Gastrocnemius medialis (tissue), 4 donors: ENCODE data around the gene SERINC4. TPM values are rescaled to one million over a fixed set of nuclear protein-coding genes. Genes with fewer than 3 reads are reported as not detected.

Experiments
- ATAC-seq, 2 donors: fragments of 150-250 bp; one replicate each; pipeline ENCODE4 v1.9.1; 2016
- DNase-seq, 2 donors: peaks; one replicate each; pipeline ENCODE4 v3.0.0-alpha.2; 2019
- H3K27ac ChIP-seq, 4 donors: fragments of 200-600 bp; sonication (generic); 1 replicate in 1 of 4; 2 replicates in 3 of 4; pipeline ENCODE4 v1.5.1; 2016 to 2018; ENCODE audit warnings: mild to moderate bottlenecking in 2 of 4, moderate library complexity in 1 of 4
- H3K27me3 ChIP-seq, 3 donors: fragments of 200-600 bp; sonication (generic) in 2 of 3; 1 replicate in 1 of 3; 2 replicates in 2 of 3; pipeline versions ENCODE4 v1.5.1 to v1.6.0; 2016 to 2019; ENCODE audit warnings: mild to moderate bottlenecking in 1 of 3, moderate library complexity in 1 of 3
- H3K36me3 ChIP-seq, 2 donors: fragments of 200-600 bp; sonication (generic) in 1 of 2; one replicate each; pipeline ENCODE4 v1.5.1; 2017 to 2018
- H3K4me1 ChIP-seq, 2 donors: fragments of 200-600 bp; sonication (generic) in 1 of 2; one replicate each; pipeline ENCODE4 v1.5.1; 2016 to 2017; ENCODE audit warnings: mild to moderate bottlenecking in 2 of 2
- H3K4me3 ChIP-seq, 4 donors: fragments of 200-600 bp; sonication (generic) in 3 of 4; 1 replicate in 1 of 4; 2 replicates in 3 of 4; pipeline ENCODE4 v1.5.1; 2016 to 2019; ENCODE audit warnings: mild to moderate bottlenecking in 2 of 4
- H3K9me3 ChIP-seq, 3 donors: fragments of 200-600 bp; sonication (generic) in 2 of 3; 1 replicate in 1 of 3; 2 replicates in 2 of 3; pipeline ENCODE4 v1.5.1; 2016 to 2019
- POLR2A ChIP-seq, 2 donors: fragments of 450-650 bp; IDR thresholded peaks; one replicate each; pipeline ENCODE4 v1.6.1; 2017; ENCODE audit warnings: antibody characterized with exemption in 2 of 2, mild to moderate bottlenecking in 2 of 2, moderate library complexity in 2 of 2
- in situ Hi-C, 4 donors: fragments of 200-750 bp; cut with MboI; loops; one replicate each; pipeline versions ENCODE4 v1.15.0 to v1.8.0; 2017; ENCODE audit warnings: low sequenced_read_pairs in 4 of 4
- intact Hi-C: fragments of 100-400 bp; cut with DNase I; formaldehyde crosslinking; loops from one replicate; pipeline ENCODE4 v1.15.1; 2023; ENCODE audit warnings: low total_unique reads
- total RNA-seq, 4 donors: library from RNA; depleted of rRNA; stranded (reverse); fragments of >200 nt; gene quantifications; one replicate each; pipeline versions ENCODE4 v1.1.0 to v1.2.3, GENCODE V29; 2016
- TF ChIP-seq, protein P1 (sequence below), 5 experiments: fragments of 450-650 bp in 3 of 5; fragments of 200-600 bp in 2 of 5; sonication (generic) in 2 of 5; IDR thresholded peaks in 4 of 5; conservative IDR thresholded peaks in 1 of 5; 1 replicate in 4 of 5; 2 replicates in 1 of 5; pipeline ENCODE4 v1.5.1; 2016 to 2019; ENCODE audit warnings: antibody characterized with exemption in 5 of 5, mild to moderate bottlenecking in 3 of 5, moderate library complexity in 3 of 5

The SERINC4 gene
- total RNA-seq, 4 donors from 2014 or later: 0.18 to 0.82 (median 0.29) TPM; not detected in 1

- Histone ChIP-seq H3K4me3 (no peak overlapping the region), H3K27ac (no peak overlapping the region), H3K27me3 (no peaks in the 10 kb centered on the region), H3K4me1 (peaks cover 0 to 5% of the 10 kb centered on the region in 2 donors), H3K36me3 (peaks cover 0 to 73% of the 10 kb centered on the region in 2 donors), H3K9me3 (no peaks in the 10 kb centered on the region)
- TF ChIP-seq, protein P1, sequence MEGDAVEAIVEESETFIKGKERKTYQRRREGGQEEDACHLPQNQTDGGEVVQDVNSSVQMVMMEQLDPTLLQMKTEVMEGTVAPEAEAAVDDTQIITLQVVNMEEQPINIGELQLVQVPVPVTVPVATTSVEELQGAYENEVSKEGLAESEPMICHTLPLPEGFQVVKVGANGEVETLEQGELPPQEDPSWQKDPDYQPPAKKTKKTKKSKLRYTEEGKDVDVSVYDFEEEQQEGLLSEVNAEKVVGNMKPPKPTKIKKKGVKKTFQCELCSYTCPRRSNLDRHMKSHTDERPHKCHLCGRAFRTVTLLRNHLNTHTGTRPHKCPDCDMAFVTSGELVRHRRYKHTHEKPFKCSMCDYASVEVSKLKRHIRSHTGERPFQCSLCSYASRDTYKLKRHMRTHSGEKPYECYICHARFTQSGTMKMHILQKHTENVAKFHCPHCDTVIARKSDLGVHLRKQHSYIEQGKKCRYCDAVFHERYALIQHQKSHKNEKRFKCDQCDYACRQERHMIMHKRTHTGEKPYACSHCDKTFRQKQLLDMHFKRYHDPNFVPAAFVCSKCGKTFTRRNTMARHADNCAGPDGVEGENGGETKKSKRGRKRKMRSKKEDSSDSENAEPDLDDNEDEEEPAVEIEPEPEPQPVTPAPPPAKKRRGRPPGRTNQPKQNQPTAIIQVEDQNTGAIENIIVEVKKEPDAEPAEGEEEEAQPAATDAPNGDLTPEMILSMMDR (IDR thresholded peaks at IDR 0.05 in 4 of 5, conservative IDR thresholded peaks at IDR 0.05 in 1 of 5): no peak
- TF ChIP-seq POLR2A (IDR thresholded peaks at IDR 0.05): no peak
- in situ Hi-C loops: no loop called here
- DNase-seq: peak in 1 of 2 donors; percentile 27
- no peak for ATAC-seq
- intact Hi-C loops: loop anchor here (10.0 kb wide), 1 partner anchor 327 kb away; no protein-coding TSS in a partner anchor
Measured at GRCh38 chr15:43771816-43772215, 28.2 kb downstream of the SERINC4 start.

GRCh38 chr15:43769584-43770228 lies 30.3 kb downstream of the SERINC4 start:
- intact Hi-C loops: loop anchor here (1.0 to 10.0 kb wide), 2 partner anchors 22 to 325 kb away; no protein-coding TSS in a partner anchor
- no peaks in the 10 kb centered on the region for H3K9me3 ChIP-seq
- H3K4me3 ChIP-seq: no peak overlapping the region
- no peaks in the 10 kb centered on the region for H3K27me3 ChIP-seq
- in situ Hi-C loops: no loop called here
- no peaks in the 10 kb centered on the region for H3K4me1 ChIP-seq
- H3K36me3 ChIP-seq: peaks cover 0 to 94% of the 10 kb centered on the region in 2 donors
- no peak overlapping the region for H3K27ac ChIP-seq
- DNase-seq (no peak), ATAC-seq (peak in 1 of 2 donors; percentile 37)
- TF ChIP-seq POLR2A (IDR thresholded peaks at IDR 0.05): no peak
- TF ChIP-seq, protein P1 (IDR thresholded peaks at IDR 0.05 in 4 of 5, conservative IDR thresholded peaks at IDR 0.05 in 1 of 5): peak; percentile 24 to 71 (median 49)

DNA sequence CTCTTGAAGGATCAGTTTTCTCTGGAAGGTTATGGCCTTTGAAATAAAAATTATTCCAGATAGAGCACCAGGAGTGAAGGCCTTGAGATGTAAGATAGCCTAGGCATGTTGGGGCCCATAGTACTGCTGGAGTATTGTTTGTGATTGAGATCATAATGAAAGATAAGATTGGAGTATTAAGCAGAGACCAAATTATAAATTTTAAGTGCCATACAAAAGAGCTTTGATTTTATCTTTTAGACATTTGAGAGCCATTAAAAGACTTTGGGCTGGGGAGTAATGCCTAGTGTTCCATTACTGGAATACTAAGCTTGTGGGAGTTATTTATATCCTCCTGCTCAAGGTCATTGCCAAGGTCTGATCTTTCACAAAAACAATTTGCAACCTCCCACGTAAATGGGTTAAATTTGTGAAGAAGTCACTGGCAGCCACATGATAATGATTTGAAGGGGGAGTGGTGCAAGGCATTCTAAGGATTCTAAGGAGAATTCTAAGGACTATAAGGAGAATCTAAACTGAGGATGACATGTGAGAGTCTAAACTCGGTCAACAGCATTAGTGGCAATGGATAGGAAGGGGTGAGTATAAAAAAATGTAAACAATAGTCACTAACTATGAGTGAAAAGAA lies 36.1 kb downstream of the SERINC4 start:
- Histone ChIP-seq H3K9me3 (no peaks in the 10 kb centered on the region), H3K4me1 (no peaks in the 10 kb centered on the region), H3K4me3 (no peak overlapping the region), H3K27me3 (no peaks in the 10 kb centered on the region), H3K27ac (no peak overlapping the region), H3K36me3 (peaks cover 3 to 99% of the 10 kb centered on the region in 2 donors)
- in situ Hi-C loops: no loop called here
- TF ChIP-seq, protein P1 (IDR thresholded peaks at IDR 0.05 in 4 of 5, conservative IDR thresholded peaks at IDR 0.05 in 1 of 5): no peak
- TF ChIP-seq POLR2A (IDR thresholded peaks at IDR 0.05): no peak
- DNase-seq: no peak
- ATAC-seq: no peak
- intact Hi-C loops: no loop called here

DNA sequence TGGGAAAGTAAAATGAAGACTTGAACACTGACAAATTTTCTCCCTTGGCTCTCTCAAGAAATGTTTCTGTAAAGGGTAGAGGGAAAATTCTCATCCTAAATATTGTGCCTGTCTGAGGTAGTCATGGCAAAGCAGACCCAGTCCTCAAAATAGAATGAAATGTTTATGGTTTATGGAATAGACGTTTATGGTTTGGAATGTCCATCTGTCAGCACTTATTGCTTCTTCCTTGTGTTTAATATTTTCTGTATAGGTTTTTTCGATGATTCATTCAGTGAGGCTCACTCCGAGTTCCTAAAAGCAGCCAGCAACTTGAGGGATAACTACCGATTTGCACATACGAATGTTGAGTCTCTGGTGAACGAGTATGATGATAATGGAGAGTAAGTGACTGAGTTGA lies 37.2 kb downstream of the SERINC4 start:
- Histone ChIP-seq H3K27me3 (no peaks in the 10 kb centered on the region), H3K9me3 (no peaks in the 10 kb centered on the region), H3K27ac (no peak overlapping the region), H3K4me3 (no peak overlapping the region), H3K36me3 (peaks cover 3 to 99% of the 10 kb centered on the region in 2 donors), H3K4me1 (no peaks in the 10 kb centered on the region)
- ATAC-seq (no peak), DNase-seq (no peak)
- intact Hi-C loops (no loop called here), in situ Hi-C loops (no loop called here)
- no peak for TF ChIP-seq POLR2A (IDR thresholded peaks at IDR 0.05)
- TF ChIP-seq, protein P1 (IDR thresholded peaks at IDR 0.05 in 4 of 5, conservative IDR thresholded peaks at IDR 0.05 in 1 of 5): no peak
